Endodermal cell (in vitro differentiated cells): ENCODE measurements around the gene MS4A2. TPM values are rescaled to one million over a fixed set of nuclear protein-coding genes. Genes with fewer than 3 reads are reported as not detected.

Source experiments
- DNase-seq: peaks from one replicate; pipeline ENCODE4 v3.0.0-alpha.2; 2017
- H3K27ac ChIP-seq: 2 replicates; pipeline ENCODE4 v1.5.1; 2013; ENCODE audit warnings: mild to moderate bottlenecking, low read depth, low read length, moderate library complexity
- H3K27me3 ChIP-seq: 2 replicates; pipeline ENCODE4 v1.6.1; 2013; ENCODE audit warnings: mild to moderate bottlenecking, low read length, moderate library complexity; ENCODE audit not compliant: insufficient read depth, control insufficient read depth, poor library complexity, severe bottlenecking
- H3K36me3 ChIP-seq: 2 replicates; pipeline ENCODE4 v1.7.0; 2013; ENCODE audit warnings: mild to moderate bottlenecking, low read length, moderate library complexity; ENCODE audit not compliant: control insufficient read depth, insufficient read depth
- H3K4me1 ChIP-seq: one replicate; pipeline ENCODE4 v1.7.0; 2013; ENCODE audit warnings: low read length; ENCODE audit not compliant: control insufficient read depth, insufficient read depth
- H3K4me3 ChIP-seq: 2 replicates; pipeline ENCODE4 v1.5.1; 2013; ENCODE audit warnings: mild to moderate bottlenecking, low read length, moderate library complexity
- H3K9ac ChIP-seq: 2 replicates; pipeline ENCODE4 v1.6.1; 2013; ENCODE audit warnings: mild to moderate bottlenecking, low read length, moderate library complexity; ENCODE audit not compliant: poor library complexity, severe bottlenecking; ENCODE audit errors: extremely low read depth
- H3K9me3 ChIP-seq: 2 replicates; pipeline ENCODE4 v1.6.1; 2013; ENCODE audit warnings: mild to moderate bottlenecking, low read length, moderate library complexity; ENCODE audit not compliant: control insufficient read depth
- H3K27ac Mint-ChIP-seq: 2 replicates; pipeline ENCODE4 v1.8.0; 2020; ENCODE audit warnings: mixed read lengths
- H3K27me3 Mint-ChIP-seq: 2 replicates; pipeline ENCODE4 v1.8.0; 2021; ENCODE audit warnings: mild to moderate bottlenecking, mixed read lengths; ENCODE audit not compliant: insufficient read depth
- H3K36me3 Mint-ChIP-seq: 2 replicates; pipeline ENCODE4 v1.8.0; 2020; ENCODE audit warnings: low read depth, mixed read lengths
- H3K4me1 Mint-ChIP-seq: 2 replicates; pipeline ENCODE4 v1.8.0; 2020; ENCODE audit warnings: mixed read lengths
- H3K4me3 Mint-ChIP-seq: 2 replicates; pipeline ENCODE4 v1.8.0; 2020; ENCODE audit warnings: mild to moderate bottlenecking, moderate library complexity, mixed read lengths
- H3K9me3 Mint-ChIP-seq: 2 replicates; pipeline ENCODE4 v1.8.0; 2020; ENCODE audit warnings: mild to moderate bottlenecking, mixed read lengths
- CTCF ChIP-seq: fragments of 200-600 bp; sonication (generic); conservative IDR thresholded peaks from 2 replicates; pipeline ENCODE4 v1.5.0; 2021; ENCODE audit warnings: antibody characterized with exemption, mild to moderate bottlenecking
- WGBS, 2 experiments: methylation state at CpG; one replicate each; pipeline versions ENCODE4 v1.1.5 to v1.1.7; 2013; ENCODE audit warnings: missing lambda C conversion rate in 2 of 2, mixed read lengths in 1 of 2; ENCODE audit not compliant: insufficient coverage in 1 of 2, insufficient read length in 1 of 2; 5-methylcytosine and 5-hydroxymethylcytosine counted together
- total RNA-seq, 2 donors: library from RNA; stranded (reverse); fragmentation: NEBNext Ultra II Directional in 1 of 2; extraction: Animal tissue kit (Norgen Biotek cat#: 25700) in 1 of 2; gene quantifications; 2 replicates in 1 of 2; 3 replicates in 1 of 2; pipeline ENCODE4 v1.2.1, GENCODE V29; 2021

The MS4A2 gene
- total RNA-seq, 2 donors from 2014 or later: not detected

DNA sequence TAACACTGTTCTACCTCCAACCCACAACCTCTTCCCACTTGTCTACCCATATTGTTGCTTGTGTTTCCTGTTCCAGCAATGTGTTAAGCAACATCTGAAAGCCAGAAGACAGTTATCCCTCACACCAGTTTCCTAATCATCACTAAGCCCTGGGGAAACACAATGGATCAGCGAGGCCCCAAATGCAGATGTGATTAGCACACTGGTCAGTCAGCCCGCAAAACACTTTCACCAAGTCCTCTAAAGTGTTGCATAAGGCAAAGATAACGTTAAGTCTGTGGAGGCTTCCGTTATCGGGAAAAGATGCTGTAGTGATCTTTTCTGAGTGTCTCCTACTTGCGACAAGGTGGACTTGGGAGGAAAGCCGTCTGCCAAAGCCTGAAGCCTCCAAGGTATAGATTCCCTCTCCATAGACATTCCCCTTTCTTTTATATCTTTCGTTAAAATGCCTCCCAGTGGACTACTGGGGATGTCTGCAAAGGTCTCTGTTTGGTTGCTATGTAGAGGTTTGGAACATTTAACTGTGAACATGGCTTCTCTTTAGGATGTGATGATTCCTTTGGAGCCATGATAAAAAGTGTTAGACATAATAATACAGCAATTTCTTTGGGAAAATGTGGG, 32.0 kb upstream of the MS4A2 start, which contains the start of gene MS4A3:
TSS of gene MS4A3 (plus strand) at position 317 of the 621 bp plus-strand sequence. CDS start 4,496 bp downstream, outside the sequence.
- Histone ChIP-seq H3K9ac (no peak within 1 kb of the TSS), H3K27ac (no peak within 1 kb of the TSS), H3K4me3 (no peak within 1 kb of the TSS), H3K36me3 (no peaks in the 10 kb centered on the region), H3K9me3 (peaks cover 4% of the 10 kb centered on the region), H3K4me1 (no peaks in the 10 kb centered on the region), H3K27me3 (peaks cover 29% of the 10 kb centered on the region)
- Mint-ChIP-seq H3K36me3 (no peaks in the 10 kb centered on the region), H3K9me3 (no peaks in the 10 kb centered on the region), H3K4me1 (peaks cover 3% of the 10 kb centered on the region), H3K4me3 (no peak within 1 kb of the TSS), H3K27ac (no peak within 1 kb of the TSS), H3K27me3 (peaks cover 27% of the 10 kb centered on the region)
- no peak for TF ChIP-seq CTCF
- 79 to 97% methylated on average over 6 to 7 of the region's 8 CpGs for WGBS, 2 experiments
- peak; percentile 52 for DNase-seq

DNA sequence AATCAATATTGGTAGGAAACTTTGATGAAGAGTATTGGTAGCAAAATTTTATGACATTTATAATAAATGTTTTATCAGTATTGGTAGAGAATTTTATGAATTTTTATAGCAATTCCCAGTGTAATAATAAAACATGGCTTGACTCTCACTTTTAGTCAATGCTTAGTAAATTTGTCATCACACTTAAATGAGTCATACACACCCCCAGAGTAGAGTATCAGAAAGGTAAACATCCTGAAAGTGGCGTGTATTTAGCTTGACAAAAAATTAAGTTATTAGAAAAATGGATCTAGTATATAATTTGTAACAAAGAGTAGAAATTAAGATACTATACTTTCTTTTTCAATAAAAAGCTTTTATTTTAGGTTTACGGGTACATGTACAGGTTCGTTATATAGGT, 29.4 kb upstream of the MS4A2 start:
- H3K4me1 Mint-ChIP-seq: peaks cover 3% of the 10 kb centered on the region
- H3K36me3 ChIP-seq: no peaks in the 10 kb centered on the region
- H3K9me3 Mint-ChIP-seq: no peaks in the 10 kb centered on the region
- DNase-seq: no peak
- H3K27ac Mint-ChIP-seq: no peak overlapping the region
- no peak overlapping the region for H3K27ac ChIP-seq
- H3K9me3 ChIP-seq: peaks cover 4% of the 10 kb centered on the region
- no peaks in the 10 kb centered on the region for H3K4me1 ChIP-seq
- no peak overlapping the region for H3K4me3 ChIP-seq
- WGBS, 2 experiments: 94 to 100% methylated on average over 2 of the region's 3 CpGs
- H3K27me3 Mint-ChIP-seq: peaks cover 27% of the 10 kb centered on the region
- TF ChIP-seq CTCF: no peak
- H3K9ac ChIP-seq: no peak overlapping the region
- H3K36me3 Mint-ChIP-seq: no peaks in the 10 kb centered on the region
- no peak overlapping the region for H3K4me3 Mint-ChIP-seq
- peaks cover 29% of the 10 kb centered on the region for H3K27me3 ChIP-seq

GRCh38 chr11:60059521-60060240, 28.8 kb upstream of the MS4A2 start:
- Mint-ChIP-seq H3K9me3 (no peaks in the 10 kb centered on the region), H3K27ac (no peak overlapping the region), H3K4me1 (peaks cover 3% of the 10 kb centered on the region), H3K36me3 (no peaks in the 10 kb centered on the region), H3K4me3 (no peak overlapping the region), H3K27me3 (peaks cover 22% of the 10 kb centered on the region)
- Histone ChIP-seq H3K9ac (no peak overlapping the region), H3K4me1 (no peaks in the 10 kb centered on the region), H3K27ac (no peak overlapping the region), H3K9me3 (peaks cover 4% of the 10 kb centered on the region), H3K27me3 (peaks cover 25% of the 10 kb centered on the region), H3K4me3 (no peak overlapping the region), H3K36me3 (no peaks in the 10 kb centered on the region)
- TF ChIP-seq CTCF: no peak
- 95% methylated on average over 2 of the region's 4 CpGs; no CpG with 5 or more reads in 1 of the 2 experiments for WGBS, 2 experiments
- no peak for DNase-seq
